ENCODE measurements around the gene NUDT3. TPM values are rescaled to one million over a fixed set of nuclear protein-coding genes. Genes with fewer than 3 reads are reported as not detected.
A peak's percentile ranks its signal among the peaks of the same experiment; 100 is the strongest.

NUDT3 gene
- total RNA-seq, 1 experiment from 2014 or later, result 23.6 TPM

GRCh38 chr6:34308483-34308882, 84.0 kb downstream of the NUDT3 start:
- POLR2A ChIA-PET, result no interaction called here

GRCh38 chr6:34305982-34306708, 86.3 kb downstream of the NUDT3 start:
- CTCF ChIA-PET, result no interaction called here

More at GRCh38 chr6:34308483-34308882, 84.0 kb downstream of the NUDT3 start:
- TF ChIP-seq CTCF (IDR thresholded peaks at IDR 0.05; ENCODE audit: unreplicated experiment), result no peak
- Mint-ChIP-seq H3K27ac (ENCODE audit: low read depth, unreplicated experiment) (no peak overlapping the region), H3K4me1 (ENCODE audit: insufficient read depth, unreplicated experiment) (peaks cover 6% of the 10 kb centered on the region), H3K36me3 (ENCODE audit: insufficient read depth, unreplicated experiment) (no peaks in the 10 kb centered on the region), H3K4me3 (ENCODE audit: unreplicated experiment) (no peak overlapping the region), H3K27me3 (ENCODE audit: insufficient read depth, unreplicated experiment) (no peaks in the 10 kb centered on the region), H3K9me3 (ENCODE audit: unreplicated experiment) (no peaks in the 10 kb centered on the region)
- DNase-seq (ENCODE audit: unreplicated experiment), result no peak
- CTCF ChIA-PET, result no interaction called here
- no TSS peak for BruUV-seq (replicated peaks)
- intact Hi-C loops (cut with micrococcal nuclease), result no loop called here

GRCh38 chr6:34305497-34305896, 87.0 kb downstream of the NUDT3 start:
- no peaks in the 10 kb centered on the region for H3K9me3 Mint-ChIP-seq (ENCODE audit: unreplicated experiment)
- H3K27ac Mint-ChIP-seq (ENCODE audit: low read depth, unreplicated experiment), result peak overlapping the region; percentile 11
- TF ChIP-seq CTCF (IDR thresholded peaks at IDR 0.05; ENCODE audit: unreplicated experiment), result no peak
- no peak overlapping the region for H3K4me3 Mint-ChIP-seq (ENCODE audit: unreplicated experiment)
- no peaks in the 10 kb centered on the region for H3K27me3 Mint-ChIP-seq (ENCODE audit: insufficient read depth, unreplicated experiment)
- no TSS peak for BruUV-seq (replicated peaks)
- ChIA-PET CTCF (no interaction called here), POLR2A (interaction anchor here (0.6 kb wide), 1 partner anchor 828 kb away, joined by 3 read pairs; no protein-coding TSS in a partner anchor)
- peaks cover 6% of the 10 kb centered on the region for H3K4me1 Mint-ChIP-seq (ENCODE audit: insufficient read depth, unreplicated experiment)
- intact Hi-C loops (cut with micrococcal nuclease), result no loop called here
- no peaks in the 10 kb centered on the region for H3K36me3 Mint-ChIP-seq (ENCODE audit: insufficient read depth, unreplicated experiment)
- DNase-seq (ENCODE audit: unreplicated experiment), result no peak

More at GRCh38 chr6:34305982-34306708, 86.3 kb downstream of the NUDT3 start:
- DNase-seq (ENCODE audit: unreplicated experiment), result no peak
- POLR2A ChIA-PET, result interaction anchor here (0.6 kb wide), 1 partner anchor 828 kb away, joined by 3 read pairs; no protein-coding TSS in a partner anchor
- Mint-ChIP-seq H3K27me3 (ENCODE audit: insufficient read depth, unreplicated experiment) (no peaks in the 10 kb centered on the region), H3K36me3 (ENCODE audit: insufficient read depth, unreplicated experiment) (no peaks in the 10 kb centered on the region), H3K9me3 (ENCODE audit: unreplicated experiment) (no peaks in the 10 kb centered on the region), H3K27ac (ENCODE audit: low read depth, unreplicated experiment) (no peak overlapping the region), H3K4me3 (ENCODE audit: unreplicated experiment) (no peak overlapping the region), H3K4me1 (ENCODE audit: insufficient read depth, unreplicated experiment) (peaks cover 6% of the 10 kb centered on the region)
- no TSS peak for BruUV-seq (replicated peaks)
- intact Hi-C loops (cut with micrococcal nuclease), result no loop called here
- no peak for TF ChIP-seq CTCF (IDR thresholded peaks at IDR 0.05; ENCODE audit: unreplicated experiment)

- intact Hi-C loops (cut with micrococcal nuclease), result no loop called here
- Mint-ChIP-seq H3K4me1 (ENCODE audit: insufficient read depth, unreplicated experiment) (peaks cover 6% of the 10 kb centered on the region), H3K36me3 (ENCODE audit: insufficient read depth, unreplicated experiment) (no peaks in the 10 kb centered on the region), H3K27me3 (ENCODE audit: insufficient read depth, unreplicated experiment) (no peaks in the 10 kb centered on the region), H3K4me3 (ENCODE audit: unreplicated experiment) (no peak overlapping the region), H3K27ac (ENCODE audit: low read depth, unreplicated experiment) (no peak overlapping the region), H3K9me3 (ENCODE audit: unreplicated experiment) (no peaks in the 10 kb centered on the region)
- no peak for DNase-seq (ENCODE audit: unreplicated experiment)
- no TSS peak for BruUV-seq (replicated peaks)
- ChIA-PET POLR2A (interaction anchor here (1.0 kb wide), 1 partner anchor 55 kb away, joined by 3 read pairs; no protein-coding TSS in a partner anchor), CTCF (interaction anchor here (0.7 kb wide), 2 partner anchors 111 to 680 kb away, joined by 3 to 8 read pairs; no protein-coding TSS in a partner anchor)
- TF ChIP-seq CTCF (IDR thresholded peaks at IDR 0.05; ENCODE audit: unreplicated experiment), result no peak
Observed at GRCh38 chr6:34304164-34304563, 88.3 kb downstream of the NUDT3 start.
